NCI-H146 treated with DMSO at 0.1 percent for 48 hours (cell line): ENCODE results near the gene TEX26.

Experiments used
- DNase-seq: peaks from one replicate; lab custom pipeline; 2025; ENCODE audit not compliant: unreplicated experiment; lab: John Stamatoyannopoulos, UW

Gene TEX26

GRCh38 chr13:30932481-30933353, at the start of gene TEX26:
Gene TEX26 (plus strand): TSS chr13:30932656. CDS start chr13:30932716, 60 bp downstream.
- no peak for DNase-seq

DNA sequence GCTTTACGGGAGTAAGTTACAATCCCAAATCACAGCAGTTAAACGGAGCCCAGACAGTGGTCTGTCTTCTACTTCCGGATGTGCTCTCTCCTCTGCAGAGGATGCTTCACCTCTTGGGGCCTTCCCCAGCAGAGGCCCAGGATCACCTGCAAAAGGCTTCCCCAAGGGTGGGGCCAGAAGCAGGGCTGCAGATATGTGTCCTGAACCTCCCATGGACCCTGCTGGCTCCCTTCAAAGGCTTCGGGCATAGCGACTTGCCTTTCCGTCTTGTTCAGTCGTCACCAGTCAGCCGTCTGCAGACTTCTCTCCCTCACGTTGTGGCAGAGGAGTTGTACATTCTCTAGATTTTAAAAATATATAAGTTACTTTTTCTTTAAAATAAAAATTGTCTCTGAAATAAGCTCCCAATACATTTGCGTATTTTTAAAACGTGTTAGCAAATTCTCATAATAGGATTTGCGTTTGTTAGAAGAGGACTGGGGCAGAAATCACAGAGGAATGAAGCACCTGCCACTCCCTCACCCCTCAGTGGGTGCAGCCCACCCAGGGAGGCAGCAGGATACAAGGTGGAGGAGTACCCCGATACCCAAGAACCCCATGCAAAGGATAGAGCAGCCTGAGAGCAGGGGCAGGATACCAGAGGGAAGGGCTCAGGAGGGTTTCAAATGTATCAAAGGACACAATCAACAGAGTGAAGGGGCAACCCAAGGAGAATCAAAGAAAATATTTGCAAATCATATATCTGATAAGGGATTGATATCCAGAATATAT, 49.3 kb upstream of the TEX26 start:
- no peak for DNase-seq

DNA sequence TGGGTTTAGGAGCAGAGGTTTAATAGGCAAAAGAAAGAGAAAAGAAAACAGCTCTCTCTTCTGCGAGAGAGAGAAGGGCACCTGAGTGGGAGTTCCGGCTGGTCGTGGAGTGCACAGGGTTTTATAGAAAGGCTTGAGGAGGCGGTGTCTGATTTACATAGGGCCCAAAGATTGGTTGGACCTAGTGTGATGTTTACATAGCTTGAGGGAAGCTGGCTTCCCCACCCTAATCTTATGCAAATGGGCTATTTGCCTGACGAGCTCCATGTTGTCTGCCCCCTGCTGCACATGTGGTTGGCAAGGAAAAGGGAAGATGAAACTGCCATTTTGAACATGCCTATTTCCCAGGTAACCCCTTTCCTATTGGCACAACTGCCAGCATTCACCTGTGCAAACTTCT, 47.9 kb upstream of the TEX26 start:
- no peak for DNase-seq

DNA sequence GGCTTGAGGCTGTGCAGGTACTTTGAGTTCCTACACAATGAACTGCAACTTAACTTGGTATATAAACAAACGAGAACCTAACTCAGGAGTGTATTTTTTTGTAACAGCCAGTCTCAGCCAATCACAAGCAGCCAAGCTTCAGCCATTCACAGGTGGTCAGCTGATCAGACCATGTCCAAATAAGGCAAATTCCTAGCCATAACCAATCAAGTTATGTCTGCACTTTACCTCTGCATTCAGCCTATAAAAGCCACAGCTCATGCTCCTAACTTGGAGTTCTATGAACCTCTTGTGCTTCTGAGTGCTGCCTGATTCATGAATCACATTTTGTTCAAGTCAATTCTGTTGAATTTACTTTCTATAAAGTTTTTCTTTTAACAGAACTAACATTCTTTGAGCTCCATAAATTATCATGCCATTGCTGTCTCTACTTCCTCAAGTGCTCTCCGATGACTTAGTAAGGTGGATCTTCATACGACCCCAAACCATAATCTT, 43.2 kb upstream of the TEX26 start:
- DNase-seq = no peak

DNA sequence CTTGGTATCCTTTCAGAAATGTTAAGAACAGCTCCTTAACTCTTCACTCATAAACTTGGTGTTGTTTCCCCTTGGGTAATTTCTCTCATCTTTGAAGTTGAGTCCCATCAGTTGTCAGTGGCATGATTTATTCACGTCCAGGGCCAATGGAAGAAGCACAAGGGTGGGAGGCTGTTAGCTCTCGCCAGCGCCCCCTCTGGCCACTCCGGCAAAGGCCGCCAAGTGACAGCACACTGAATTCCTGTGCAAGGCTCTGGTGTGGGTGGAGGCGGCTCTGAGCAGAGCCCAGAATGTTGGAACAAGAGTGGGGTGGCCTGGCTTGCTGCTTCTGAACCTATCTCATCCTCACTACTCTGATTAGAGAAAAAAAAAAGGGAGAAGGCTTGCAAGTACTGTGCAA, 39.5 kb upstream of the TEX26 start:
- DNase-seq = no peak

GRCh38 chr13:30895773-30896172, 36.7 kb upstream of the TEX26 start:
- DNase-seq = no peak

GRCh38 chr13:30898070-30898469, 34.4 kb upstream of the TEX26 start:
- DNase-seq = no peak

GRCh38 chr13:30898678-30899241, 33.7 kb upstream of the TEX26 start:
- no peak for DNase-seq

GRCh38 chr13:30900436-30900835, 32.0 kb upstream of the TEX26 start:
- no peak for DNase-seq

- DNase-seq = no peak
Measured at GRCh38 chr13:30900952-30901749, 31.3 kb upstream of the TEX26 start.

DNA sequence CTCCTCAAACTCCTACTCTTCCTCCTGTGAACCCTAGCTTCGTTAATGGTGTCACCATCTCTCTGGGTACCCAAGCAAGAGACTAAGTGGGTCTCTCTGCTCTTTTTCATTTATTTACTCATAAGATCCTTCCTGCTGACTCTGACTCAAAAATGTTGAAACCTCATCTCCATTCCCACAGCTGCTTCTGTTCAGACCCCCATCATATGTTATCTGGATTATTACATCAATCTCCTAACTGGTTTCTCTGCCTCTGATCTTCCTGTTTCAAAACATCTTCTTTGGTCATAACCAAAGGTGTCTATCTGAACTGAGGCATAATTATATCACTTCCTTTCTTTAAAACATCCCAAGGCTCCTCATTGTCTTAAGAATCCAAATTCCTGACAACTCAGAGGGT, 28.4 kb upstream of the TEX26 start:
- DNase-seq = no peak

DNA sequence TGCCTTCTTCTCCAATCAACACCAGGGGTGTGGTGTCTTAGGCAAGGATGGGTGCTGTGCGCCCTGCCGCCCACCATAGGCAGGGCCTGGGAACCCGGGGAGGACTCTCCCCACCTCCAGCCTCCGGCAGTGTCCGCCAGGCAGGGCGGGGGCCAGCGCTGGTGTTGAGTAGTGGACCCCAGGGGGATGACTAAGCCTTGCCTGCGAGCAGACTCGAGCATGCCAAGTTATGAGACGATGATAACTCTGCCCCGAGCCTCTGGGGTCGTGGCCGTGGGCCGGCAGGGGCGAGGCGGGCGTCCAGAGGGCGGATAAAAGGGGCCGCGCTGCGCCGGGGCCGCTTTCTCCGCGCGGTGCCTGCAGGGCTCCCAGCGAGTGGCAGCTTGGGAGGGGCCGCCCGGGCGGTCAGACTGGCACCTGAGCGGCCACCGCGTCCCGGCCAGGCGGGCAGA, 26.5 kb upstream of the TEX26 start, which contains the start of gene MEDAG:
Gene MEDAG (plus strand): TSS at position 340 of the 452 bp plus-strand sequence. CDS start 245 bp downstream, outside the sequence.
- DNase-seq = no peak

DNA sequence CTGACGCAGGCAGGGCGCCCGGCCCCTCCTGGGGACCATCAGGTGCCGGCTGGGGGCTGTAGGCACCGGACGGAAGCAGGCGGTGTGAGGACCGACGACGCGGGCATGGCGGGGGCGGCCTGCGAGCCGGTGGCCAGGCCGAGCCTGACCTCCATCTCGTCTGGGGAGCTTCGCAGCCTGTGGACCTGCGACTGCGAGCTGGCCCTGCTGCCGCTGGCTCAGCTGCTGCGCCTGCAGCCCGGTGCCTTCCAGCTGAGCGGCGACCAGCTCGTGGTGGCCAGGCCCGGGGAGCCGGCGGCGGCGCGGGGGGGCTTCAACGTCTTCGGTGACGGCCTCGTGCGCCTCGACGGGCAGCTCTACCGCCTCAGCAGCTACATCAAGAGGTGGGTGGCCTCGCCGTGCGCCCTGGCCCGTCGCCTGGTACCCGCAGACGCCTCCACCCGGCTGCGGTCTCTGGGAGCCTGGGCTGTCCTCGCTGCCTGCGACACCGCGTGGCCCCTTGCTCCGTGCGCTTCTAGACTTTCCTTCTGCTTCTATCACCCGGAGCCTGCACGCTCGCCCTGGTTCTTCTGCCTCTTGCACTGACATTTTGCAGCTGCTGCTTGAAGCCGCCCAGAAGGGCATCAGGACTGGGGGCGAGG, 25.9 kb upstream of the TEX26 start:
- no peak for DNase-seq

DNA sequence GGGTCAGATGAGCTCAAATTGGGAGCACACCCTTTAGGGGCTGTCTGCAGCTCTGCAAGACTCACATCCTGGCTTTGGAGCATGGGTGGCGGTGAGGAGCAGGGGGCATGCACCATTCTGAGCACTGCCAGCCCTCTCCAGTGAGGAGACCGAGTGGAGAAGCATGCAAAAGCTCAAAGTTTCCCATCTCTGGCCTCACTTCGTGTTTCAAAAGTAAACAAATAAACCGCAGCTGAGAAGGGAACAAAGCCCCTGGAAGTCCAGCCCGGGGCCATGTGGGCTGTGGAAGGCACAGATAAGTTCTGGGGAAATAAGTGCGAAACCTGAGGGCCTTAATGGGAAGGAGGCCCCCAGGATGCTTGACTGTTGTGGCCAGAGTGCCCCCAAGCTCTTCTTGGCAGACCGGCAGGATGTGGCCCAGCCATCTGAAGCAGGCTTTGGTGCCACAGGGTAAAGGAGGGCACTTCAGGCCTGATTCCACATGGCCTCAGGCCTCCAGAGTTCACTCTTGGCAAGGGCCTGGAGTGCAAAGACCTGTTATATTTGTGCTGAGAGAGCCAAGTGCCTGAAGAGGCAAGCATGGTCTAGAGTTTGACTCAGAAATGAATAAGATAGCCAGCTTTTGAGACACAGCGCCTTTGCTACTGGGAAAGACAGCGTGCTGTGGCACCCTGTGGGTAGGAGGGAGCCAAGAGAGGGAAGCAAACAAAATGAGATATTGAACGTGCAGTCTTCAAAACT, 25.2 kb upstream of the TEX26 start:
- DNase-seq = no peak

- no peak for DNase-seq
Measured at GRCh38 chr13:30908416-30908980, 24.0 kb upstream of the TEX26 start.

- no peak for DNase-seq
Measured at GRCh38 chr13:30910676-30911075, 21.8 kb upstream of the TEX26 start.

DNA sequence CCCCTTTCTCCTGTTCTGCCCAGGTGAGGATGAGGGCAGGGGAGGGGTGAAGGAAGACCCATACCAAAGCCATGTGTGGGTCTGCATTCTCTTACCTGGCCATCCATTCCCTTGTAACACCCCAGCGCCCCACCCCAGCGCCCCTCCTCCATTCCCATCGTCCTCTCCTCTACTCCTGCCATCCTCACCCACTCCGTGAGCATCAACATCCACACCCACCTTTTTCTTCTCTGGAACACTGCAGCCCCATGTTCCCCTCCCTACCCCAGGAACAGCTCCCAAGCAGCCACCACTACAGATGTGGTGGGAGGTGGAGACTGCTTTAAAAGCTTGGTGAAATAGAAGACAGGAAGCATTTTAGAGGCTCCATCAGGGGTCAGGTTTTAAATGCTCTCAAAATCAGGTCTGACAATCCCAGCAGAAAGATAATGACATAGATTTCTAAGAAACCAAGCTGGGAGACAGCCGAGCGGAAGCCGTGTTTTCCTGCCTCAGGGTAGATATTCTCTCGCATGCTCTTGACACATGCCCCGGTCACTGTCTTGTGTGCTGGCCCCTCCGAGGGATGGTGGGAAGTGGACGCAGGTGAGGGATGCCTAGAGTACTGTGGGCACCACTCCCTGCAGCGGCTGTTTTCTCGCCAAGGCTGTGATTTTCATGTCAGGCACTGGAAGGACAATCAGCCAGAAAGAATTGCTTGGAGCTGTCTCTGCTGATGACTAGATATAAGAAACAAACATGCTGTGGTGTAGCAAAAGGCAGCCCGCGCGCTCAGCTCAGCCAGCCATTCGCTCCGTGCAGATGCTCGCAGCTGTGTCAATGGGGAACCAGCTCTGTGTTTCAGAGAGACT, 16.5 kb upstream of the TEX26 start:
- no peak for DNase-seq

GRCh38 chr13:30916991-30917390, 15.5 kb upstream of the TEX26 start:
- no peak for DNase-seq
